GM19351 (cell line): ENCODE results near the gene LVRN.

ENCODE experiments used
- ATAC-seq: cut with Tn5 transposase; IDR thresholded peaks from one replicate; pipeline ENCODE4 v1.9.1; 2021; ENCODE audit warnings: mild to moderate bottlenecking, moderate library complexity; ENCODE audit not compliant: unreplicated experiment

The LVRN gene

DNA sequence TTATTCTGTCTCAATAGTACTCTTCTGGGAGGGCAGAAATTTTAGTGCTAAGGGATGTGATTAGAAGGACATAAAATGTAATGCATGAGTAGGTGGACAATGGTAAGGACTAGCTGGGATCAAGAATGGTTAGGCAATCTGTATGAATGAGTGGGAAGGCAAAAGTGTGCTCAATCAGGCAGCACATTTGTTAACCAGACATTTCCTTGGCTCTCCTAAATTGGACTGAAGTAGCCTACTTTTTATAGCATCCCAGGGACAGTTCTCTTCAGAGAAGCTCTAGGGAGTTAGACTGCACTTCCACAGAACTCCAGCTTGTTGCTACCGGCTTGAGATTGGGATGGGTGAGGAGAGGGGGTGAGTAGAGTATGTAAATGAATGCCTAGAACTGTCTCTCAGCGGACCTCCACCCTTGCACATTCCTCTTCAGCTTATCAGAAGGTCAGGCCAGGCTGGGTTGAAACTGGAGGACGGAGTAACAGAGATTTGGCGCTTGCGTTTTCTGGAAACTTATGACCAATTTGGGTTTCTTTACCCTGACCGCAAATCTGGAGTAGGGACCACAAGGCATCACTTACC, 51.0 kb downstream of the LVRN start:
- no peak for ATAC-seq

DNA sequence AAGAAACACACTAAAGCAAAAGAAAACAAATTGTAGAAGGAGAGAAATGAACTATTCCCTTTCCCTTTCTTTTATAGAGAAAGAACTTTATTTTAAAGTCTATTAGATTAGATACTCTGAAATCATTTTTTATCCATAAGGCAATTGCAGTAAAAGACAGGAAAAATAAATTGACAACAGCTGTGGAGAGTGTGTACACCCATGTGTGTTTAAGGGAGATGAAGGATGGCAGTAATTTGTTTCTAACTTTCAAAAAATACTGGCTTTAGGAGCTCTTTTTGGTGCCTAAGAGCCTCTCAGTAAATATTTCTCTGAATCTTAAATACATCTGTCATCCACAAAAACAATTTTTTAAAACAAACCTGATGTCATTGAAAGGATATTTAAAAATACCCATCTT, 51.7 kb downstream of the LVRN start:
- ATAC-seq: no peak

DNA sequence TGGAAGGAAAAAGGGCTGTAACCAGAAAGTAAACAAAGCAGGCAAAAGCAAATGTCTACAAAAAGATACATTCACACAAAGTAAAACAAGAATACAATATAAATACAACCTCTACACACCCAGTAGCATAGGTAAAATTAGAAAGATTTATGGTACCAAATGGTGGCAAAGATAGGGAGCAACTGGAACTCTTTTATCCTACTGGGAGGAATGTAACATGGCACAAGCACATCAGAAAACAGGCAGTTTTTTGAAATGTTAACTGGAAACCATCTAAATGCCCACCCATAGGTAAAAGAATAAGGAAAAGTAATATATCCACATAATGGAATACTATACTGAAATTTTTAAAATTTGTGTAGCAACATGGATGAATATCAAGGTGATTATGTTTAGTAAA, 61.3 kb downstream of the LVRN start:
- ATAC-seq: no peak

DNA sequence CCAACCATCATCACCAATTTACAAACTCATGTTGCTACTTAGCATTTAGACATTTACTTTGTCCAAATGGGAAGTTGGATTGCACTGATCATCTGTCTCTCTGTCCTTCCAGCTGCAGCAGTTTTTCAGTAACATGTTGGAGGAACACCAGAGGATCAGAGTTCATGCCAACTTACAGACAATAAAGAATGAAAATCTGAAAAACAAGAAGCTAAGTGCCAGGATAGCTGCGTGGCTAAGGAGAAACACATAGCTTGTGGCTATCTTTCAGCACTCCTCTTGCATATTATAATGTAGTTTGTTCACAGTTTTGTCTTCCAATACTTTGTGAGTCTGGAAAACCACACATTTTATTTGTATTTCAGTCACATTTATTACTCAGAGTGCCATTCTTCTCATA, 63.6 kb downstream of the LVRN start:
- ATAC-seq: no peak

DNA sequence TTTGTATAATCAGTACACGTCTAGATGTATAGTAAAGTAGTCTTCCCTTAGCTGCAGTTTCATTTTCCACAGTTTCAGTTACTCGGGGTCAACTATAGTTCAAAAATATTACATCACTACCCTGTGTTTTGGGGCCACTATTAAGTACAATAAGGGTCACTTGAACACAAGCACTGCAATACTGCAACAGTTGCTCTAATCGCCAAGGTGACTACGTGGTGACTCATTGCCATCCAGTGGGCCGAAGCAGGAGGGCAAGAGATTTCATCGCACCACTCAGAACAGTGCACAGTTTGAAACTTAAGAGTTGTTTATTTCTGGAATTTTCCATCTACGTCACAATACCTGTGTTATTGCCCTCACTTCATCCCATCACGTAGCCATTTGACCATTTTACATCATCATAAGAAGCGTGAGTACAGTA, 69.8 kb downstream of the LVRN start, which contains the start of gene ARL14EPL:
TSS of gene ARL14EPL (plus strand) at position 379 of the 424 bp plus-strand sequence. CDS start 18,994 bp downstream, outside the sequence.
- peak; percentile 84 for ATAC-seq

DNA sequence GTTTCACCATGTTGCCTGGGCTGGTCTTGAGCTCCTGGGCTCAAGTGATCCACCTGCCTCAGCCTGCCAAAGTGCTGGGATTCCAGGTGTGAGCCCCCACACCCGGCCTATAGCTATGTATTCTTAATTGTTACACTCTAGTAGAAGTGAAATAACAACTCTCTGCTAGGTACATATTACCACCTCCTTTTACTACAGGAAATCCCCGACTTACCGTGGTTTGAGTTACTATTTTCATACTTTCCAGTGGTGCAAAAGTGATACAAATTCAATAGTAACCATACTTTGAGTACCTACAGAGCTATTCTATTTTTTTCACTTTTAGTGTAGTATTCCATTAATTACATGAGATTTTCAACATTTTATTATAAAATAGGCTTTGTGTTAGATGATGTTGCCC, 70.7 kb downstream of the LVRN start:
- ATAC-seq: peak; percentile 47

DNA sequence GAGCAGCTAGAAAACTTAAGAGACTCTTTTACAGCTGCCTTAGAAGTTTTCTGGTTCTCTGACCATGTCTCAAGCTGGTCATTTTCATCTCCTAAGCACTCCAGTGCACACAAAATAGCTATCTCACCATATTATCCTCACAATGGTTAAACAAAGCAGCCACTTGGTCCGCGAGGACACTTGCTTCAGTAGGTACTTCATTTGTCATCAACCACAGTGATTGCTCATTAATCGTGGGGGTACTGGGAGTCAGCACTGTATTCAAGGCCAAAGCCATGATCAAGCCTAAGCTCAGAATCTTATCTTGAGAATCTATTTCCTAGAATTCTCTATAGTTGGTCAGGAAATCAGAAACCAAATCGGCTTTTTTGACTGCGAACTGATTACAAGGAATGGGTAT, 72.8 kb downstream of the LVRN start:
- no peak for ATAC-seq

DNA sequence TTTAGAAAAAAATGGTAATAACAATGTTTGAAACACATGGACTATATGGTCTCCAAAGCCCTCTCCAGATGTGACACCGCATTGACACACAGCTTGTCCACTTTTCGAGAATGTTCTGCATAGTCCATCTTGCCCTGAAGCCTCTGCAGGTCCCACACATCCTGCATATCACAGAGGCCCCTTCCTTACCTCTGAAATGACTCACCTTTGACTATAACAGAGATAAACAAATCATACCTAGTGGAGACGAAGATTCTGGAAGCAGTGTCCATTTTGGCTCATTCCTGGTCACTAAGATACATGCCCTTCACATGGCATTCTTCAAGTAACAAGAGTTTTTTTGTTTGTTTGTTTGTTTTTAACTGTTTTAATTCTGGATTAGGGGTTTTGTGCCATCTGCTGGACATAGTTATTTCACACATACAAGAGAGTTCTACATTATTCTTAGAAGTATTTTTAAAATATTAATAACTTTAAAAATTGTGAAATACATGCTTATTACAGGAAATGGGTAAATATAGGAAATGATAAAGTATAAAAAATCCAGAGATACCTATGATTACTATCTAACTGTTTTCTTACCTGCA, 75.1 kb downstream of the LVRN start:
- no peak for ATAC-seq

DNA sequence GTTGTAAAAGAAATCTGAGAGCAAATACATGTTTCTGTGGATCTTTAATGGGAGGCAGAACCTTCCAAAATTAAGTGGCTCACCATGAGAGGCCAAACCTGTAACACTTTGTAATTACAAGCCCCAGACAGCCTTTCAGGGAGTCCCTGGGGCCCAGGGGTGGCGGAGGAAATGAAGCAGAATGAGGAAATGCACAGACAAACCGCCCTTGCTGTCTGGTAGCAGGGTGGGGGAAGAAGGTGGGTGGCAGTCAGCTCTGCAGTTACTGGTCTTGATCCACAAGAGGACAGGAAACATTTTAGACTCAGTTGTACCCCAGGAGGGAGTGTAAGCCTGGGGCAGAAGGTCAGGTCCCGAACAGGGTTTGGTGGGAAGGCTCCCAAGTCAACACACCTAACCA, 76.5 kb downstream of the LVRN start:
- peak; percentile 83 for ATAC-seq

DNA sequence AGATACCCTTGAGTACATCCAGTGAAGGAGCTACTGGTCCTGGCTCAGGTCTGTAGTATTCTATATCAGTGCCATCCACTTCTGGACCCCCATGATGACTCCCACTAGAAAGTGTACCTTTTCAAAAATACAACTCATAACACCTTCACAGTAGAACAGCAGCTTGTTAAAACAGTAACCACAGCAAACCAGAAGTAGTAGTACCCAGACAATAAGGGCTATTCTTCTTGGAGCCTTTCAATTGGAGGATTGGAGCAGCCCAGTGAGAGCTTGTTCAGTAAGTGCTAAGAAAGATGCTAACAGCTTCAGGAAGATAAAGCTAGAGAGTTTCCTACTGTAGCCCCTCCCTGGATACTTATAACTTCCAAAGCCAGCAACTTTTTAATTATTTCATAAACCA, 80.1 kb downstream of the LVRN start:
- ATAC-seq: no peak

DNA sequence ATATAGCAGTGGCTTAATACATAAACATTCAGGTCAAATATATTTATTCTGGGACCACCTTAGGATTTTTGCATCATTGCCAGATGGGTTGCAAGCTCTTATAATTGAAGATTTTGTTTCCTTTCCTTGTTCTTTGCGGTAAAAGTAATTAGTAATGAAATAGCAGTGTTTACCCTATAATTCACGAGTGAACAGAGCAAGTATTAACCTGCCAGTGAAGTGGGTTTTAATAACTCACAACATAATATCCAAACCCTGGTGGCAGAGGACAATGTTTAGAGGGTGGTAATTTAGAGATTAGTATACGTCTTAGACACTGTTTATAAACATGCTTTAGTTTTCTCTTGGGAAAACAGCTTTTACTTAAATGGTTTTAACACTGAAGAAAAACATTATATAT, 81.8 kb downstream of the LVRN start:
- ATAC-seq: no peak

DNA sequence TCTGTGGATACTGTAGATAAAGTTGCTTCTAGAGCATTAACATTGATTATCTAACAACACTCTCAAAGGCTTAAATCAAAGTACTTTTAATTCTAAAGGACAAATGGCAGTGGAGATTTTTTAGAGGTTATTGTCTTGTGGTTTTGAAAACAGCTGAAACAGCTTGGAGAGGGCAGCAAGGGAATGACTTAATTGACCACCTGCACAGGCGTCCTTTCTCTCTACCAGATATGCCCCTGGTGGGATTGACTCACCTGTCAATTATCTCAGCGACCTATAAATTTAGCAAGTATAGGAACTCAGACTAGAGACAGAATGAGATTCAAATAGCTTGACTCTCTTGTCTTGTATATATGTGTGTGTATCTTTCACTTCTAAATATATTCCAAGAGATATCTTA, 83.5 kb downstream of the LVRN start:
- ATAC-seq: no peak

DNA sequence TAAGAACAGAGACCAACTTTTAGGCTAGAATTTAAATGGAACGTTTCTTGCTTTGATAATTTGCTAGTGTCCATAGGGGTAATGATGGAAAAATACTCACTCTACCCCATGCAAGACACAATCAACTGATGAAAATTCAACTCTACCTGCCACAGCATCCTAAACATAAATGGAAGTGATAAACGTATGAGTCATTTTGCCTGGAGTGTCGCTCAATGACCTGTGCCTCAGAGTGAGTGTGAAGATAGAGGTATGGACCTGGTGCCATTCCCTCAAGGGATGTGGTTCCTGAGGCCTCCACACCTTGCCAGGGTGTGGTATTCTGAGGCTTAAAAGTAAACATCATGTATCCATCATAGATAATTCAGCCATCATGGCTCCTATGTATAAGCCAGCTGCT, 84.0 kb downstream of the LVRN start:
- no peak for ATAC-seq

DNA sequence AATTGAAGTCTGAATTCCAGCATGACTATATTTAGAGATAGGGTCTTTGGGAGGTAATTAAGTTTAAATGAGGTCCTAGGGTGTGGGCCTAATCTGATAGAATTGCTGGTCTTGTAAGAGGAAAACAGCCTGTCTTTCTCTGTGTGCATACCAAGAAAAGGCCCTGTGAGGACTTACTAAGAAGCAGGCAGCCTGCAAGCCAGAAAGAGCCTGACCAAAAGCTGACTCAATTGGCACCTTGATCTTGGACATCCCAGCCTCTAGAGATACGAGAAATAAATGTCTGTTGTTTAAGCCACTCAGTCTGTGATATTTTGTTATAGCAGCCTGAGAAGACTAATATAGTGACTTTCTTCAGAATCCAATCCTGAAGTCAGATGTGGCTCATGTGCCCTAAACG, 84.5 kb downstream of the LVRN start:
- ATAC-seq: no peak

DNA sequence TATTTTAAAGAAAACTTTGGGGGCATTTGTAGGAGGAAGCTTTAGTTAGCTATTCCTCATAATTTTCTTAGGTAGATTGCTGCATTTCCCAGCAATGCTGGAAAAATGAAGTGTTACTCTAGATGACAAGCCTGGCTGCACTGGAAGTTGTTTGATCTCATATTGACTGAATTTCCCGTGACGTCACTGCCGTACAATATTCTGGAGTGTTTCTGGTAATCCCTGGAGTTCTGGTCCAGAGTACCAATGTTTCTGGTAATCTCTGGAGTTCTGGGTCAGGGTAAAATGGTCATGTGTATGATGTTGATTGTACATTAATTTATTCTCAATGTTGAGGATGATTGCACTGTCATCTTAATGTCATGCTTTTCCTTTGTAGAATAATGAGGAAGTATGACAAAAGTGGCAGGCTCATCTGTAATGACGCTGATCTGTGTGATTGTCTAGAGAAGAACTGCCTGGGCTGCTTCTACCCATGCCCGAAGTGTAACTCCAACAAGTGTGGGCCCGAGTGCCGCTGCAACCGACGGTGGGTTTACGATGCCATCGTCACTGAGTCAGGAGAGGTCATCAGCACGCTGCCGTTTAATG, 96.2 kb downstream of the LVRN start:
- no peak for ATAC-seq

DNA sequence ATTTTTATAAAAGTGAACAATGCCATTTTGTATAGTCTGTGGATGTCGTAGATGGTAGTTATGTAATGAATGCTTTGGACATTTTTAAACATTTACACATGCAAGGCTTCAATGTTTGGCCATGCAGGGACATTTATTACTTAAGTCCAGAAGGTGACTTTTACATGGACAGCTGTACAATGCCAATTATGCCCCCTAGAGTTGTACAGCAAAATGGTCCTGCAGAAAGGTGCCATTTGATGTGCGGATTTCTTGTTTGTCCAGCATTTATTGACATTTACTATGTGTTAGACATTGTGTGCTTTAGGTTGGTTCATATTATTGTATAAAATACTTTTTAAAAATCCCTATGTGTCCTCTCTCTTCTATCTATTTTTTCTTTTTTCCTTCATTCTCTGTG, 100.1 kb downstream of the LVRN start:
- no peak for ATAC-seq

DNA sequence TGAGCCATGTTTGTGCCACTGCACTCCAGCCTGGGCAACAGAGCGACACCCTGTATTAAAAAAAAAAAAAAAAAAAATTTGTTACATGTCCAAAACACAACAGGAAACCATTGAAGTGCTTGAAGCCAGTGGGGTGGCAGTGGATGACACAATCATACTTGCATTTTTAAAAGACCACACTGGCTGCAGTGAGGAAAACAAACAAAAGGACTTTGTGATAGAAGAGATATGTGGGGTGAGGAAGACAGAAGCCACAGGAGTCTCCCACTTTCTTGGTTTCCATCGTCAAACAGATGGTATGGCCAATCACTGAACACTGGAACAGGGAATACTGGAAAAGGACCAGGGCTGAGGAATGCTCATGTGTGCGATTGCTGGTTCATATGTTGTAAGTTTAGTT, 101.7 kb downstream of the LVRN start:
- no peak for ATAC-seq

DNA sequence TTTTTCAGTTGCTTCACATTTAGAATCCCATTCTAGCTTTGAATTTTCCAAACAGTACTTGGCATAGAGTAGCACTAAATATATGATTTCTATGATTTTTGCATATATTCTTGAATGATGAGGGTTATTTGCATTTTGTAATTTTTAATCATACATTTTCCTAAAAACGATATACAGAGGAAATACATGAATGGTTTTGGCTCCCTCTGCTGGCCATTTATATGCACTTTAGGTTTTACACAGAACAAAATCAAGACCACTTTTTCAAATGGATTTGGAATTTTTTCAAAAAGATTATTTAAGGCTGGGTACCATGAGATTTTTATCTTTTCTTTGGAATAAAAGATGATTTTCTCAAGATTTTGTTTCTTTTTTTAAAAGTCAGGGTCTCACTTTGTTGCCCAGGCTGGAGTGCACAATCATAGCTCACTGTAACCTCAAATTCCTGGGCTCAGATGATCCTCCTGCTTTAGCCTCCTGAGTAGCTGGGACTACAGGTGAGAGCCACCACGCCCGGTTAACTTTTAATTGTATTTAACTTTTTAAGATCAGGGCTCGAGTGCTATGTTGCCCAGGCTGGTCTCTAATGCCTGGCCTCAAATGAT, 105.9 kb downstream of the LVRN start:
- peak; percentile 55 for ATAC-seq

DNA sequence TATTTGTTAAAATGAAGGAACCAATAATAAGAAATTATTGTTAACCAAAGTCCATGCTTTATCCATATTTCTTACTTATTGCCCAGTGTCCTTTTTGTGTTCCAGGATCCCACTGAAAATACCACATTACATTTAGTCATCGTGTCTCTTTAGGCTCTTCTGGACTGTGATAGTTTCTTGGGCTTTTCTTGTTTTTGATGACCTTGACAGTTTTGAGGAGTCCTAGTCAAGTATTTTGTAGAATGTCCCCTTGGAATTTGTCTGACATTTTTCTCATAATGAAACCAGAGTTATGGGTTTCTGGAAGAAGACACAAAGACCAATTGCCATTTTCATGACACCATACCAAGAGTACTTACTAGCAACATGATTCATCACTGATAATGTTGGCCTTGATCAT, 108.9 kb downstream of the LVRN start:
- ATAC-seq: no peak

DNA sequence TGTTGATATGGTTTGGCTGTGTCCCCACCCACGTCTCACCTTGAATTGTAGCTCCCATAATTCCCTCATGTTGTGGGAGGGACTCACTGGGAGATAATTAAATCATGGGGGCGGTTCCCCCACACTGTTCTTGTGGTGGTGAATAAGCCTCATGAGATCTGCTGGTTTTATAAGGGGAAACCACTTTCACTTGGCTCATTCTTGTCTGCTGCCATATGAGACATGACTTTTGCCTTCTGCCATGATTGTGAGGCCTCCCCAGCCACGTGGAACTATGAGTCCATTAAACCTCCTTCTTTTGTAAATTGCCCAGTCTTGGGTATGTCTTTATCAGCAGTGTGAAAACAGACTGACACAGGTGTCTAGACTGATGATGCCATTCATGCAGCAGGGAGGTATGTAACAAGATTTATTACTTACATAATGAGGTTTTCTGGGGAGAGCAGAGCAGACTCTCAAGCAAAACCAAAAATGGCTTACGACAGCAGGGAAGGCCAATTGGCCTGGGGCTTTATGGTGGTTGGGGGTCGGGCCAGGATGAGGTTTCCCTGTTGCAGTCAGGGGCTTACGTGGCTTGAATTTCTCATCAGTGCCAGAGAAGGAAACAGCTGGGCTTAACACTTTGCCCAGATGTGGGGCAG, 113.0 kb downstream of the LVRN start:
- no peak for ATAC-seq

DNA sequence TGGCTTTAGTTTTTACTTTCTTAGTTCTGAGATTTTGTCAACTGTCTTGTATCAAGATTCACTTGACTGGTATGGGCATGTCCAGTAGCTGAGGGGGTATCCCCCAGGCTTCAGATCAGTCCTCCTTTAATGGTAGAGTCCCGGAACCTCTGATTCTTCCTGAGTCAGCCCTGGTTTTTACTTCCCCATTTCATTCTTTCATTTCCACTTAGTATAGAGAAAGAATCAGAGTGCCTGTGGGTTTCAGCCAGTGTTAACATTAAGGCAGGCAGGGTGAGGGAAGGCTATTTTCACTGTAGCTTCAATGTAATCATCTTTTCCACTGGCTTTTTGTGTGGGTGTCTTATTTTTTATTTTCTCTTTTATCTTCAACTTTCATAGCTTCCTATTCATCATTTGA, 114.2 kb downstream of the LVRN start:
- ATAC-seq: peak; percentile 97
